Measurements from ENCODE around the gene MMP21.

- TF ChIP-seq, protein P1, sequence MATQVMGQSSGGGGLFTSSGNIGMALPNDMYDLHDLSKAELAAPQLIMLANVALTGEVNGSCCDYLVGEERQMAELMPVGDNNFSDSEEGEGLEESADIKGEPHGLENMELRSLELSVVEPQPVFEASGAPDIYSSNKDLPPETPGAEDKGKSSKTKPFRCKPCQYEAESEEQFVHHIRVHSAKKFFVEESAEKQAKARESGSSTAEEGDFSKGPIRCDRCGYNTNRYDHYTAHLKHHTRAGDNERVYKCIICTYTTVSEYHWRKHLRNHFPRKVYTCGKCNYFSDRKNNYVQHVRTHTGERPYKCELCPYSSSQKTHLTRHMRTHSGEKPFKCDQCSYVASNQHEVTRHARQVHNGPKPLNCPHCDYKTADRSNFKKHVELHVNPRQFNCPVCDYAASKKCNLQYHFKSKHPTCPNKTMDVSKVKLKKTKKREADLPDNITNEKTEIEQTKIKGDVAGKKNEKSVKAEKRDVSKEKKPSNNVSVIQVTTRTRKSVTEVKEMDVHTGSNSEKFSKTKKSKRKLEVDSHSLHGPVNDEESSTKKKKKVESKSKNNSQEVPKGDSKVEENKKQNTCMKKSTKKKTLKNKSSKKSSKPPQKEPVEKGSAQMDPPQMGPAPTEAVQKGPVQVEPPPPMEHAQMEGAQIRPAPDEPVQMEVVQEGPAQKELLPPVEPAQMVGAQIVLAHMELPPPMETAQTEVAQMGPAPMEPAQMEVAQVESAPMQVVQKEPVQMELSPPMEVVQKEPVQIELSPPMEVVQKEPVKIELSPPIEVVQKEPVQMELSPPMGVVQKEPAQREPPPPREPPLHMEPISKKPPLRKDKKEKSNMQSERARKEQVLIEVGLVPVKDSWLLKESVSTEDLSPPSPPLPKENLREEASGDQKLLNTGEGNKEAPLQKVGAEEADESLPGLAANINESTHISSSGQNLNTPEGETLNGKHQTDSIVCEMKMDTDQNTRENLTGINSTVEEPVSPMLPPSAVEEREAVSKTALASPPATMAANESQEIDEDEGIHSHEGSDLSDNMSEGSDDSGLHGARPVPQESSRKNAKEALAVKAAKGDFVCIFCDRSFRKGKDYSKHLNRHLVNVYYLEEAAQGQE (IDR thresholded peaks at IDR 0.05; ENCODE audit: low read depth) = no peak
- no peak for TF ChIP-seq TAF1 (IDR thresholded peaks at IDR 0.05; ENCODE audit: low read depth)
- TF ChIP-seq, protein P2, sequence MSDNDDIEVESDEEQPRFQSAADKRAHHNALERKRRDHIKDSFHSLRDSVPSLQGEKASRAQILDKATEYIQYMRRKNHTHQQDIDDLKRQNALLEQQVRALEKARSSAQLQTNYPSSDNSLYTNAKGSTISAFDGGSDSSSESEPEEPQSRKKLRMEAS (IDR thresholded peaks at IDR 0.05) = no peak
- no peak for TF ChIP-seq CEBPB (IDR thresholded peaks at IDR 0.05)
Measured at GRCh38 chr10:125801574-125801973, 26.0 kb upstream of the MMP21 start.
